Mucosa of rectum (tissue), 2 donors: ENCODE data around the gene IL6.
"Not testable (repeated sequence)": the region's sequence is repeated elsewhere in the genome, so short reads cannot be mapped to it uniquely, and the experiment has no call there.

ENCODE experiments used
- H3K27ac ChIP-seq, 2 donors: one replicate each; pipeline ENCODE4 v1.7.0; 2013; ENCODE audit warnings: inconsistent platforms in 2 of 2, low read depth in 2 of 2, low read length in 2 of 2
- H3K27me3 ChIP-seq, 2 donors: one replicate each; pipeline ENCODE4 v1.7.0; 2013; ENCODE audit warnings: low read length in 2 of 2; ENCODE audit not compliant: control insufficient read depth in 2 of 2, insufficient read depth in 2 of 2
- H3K36me3 ChIP-seq, 2 donors: one replicate each; pipeline ENCODE4 v1.7.0; 2013; ENCODE audit warnings: low read length in 2 of 2; ENCODE audit not compliant: control insufficient read depth in 2 of 2, insufficient read depth in 2 of 2
- H3K4me1 ChIP-seq, 2 donors: one replicate each; pipeline ENCODE4 v1.7.0; 2013; ENCODE audit warnings: low read length in 2 of 2, mild to moderate bottlenecking in 1 of 2; ENCODE audit not compliant: control insufficient read depth in 2 of 2, insufficient read depth in 2 of 2
- H3K4me3 ChIP-seq, 2 donors: one replicate each; pipeline ENCODE4 v1.7.0; 2013; ENCODE audit warnings: low read length in 2 of 2
- H3K9ac ChIP-seq, 2 donors: one replicate each; pipeline ENCODE4 v1.7.0; 2013; ENCODE audit warnings: low read length in 2 of 2, low read depth in 1 of 2, mild to moderate bottlenecking in 1 of 2
- H3K9me3 ChIP-seq, 2 donors: one replicate each; pipeline ENCODE4 v1.7.0; 2013; ENCODE audit warnings: low read length in 2 of 2; ENCODE audit not compliant: control insufficient read depth in 2 of 2
- donor health status: healthy.
- donor health status: Normal muscosa, but diverticular disease.

The IL6 gene

GRCh38 chr7:22726907-22727713, at the start of gene IL6:
Gene IL6 (plus strand): TSS chr7:22727200. CDS start chr7:22727263, 63 bp downstream.
- peak within 1 kb of the TSS; percentile 47 to 55 for H3K4me3 ChIP-seq
- no peaks in the 10 kb centered on the region for H3K36me3 ChIP-seq
- peak within 1 kb of the TSS; percentile 7 to 21 for H3K27ac ChIP-seq
- H3K9me3 ChIP-seq: no peaks in the 10 kb centered on the region
- peaks cover 0 to 1% of the 10 kb centered on the region in 2 donors for H3K27me3 ChIP-seq
- H3K4me1 ChIP-seq: peaks cover 0 to 4% of the 10 kb centered on the region in 2 donors
- peak within 1 kb of the TSS in 1 of 2 donors; percentile 14 for H3K9ac ChIP-seq

GRCh38 chr7:22677263-22677662, 49.7 kb upstream of the IL6 start:
- not testable (repeated sequence) for H3K9me3 ChIP-seq, H3K4me3 ChIP-seq, H3K4me1 ChIP-seq, H3K27ac ChIP-seq, H3K36me3 ChIP-seq, H3K27me3 ChIP-seq, H3K9ac ChIP-seq

- no peaks in the 10 kb centered on the region for H3K36me3 ChIP-seq
- H3K9ac ChIP-seq: no peak overlapping the region
- H3K9me3 ChIP-seq: no peaks in the 10 kb centered on the region
- H3K4me1 ChIP-seq: no peaks in the 10 kb centered on the region
- no peak overlapping the region for H3K4me3 ChIP-seq
- H3K27ac ChIP-seq: no peak overlapping the region
- peaks cover 0 to 2% of the 10 kb centered on the region in 2 donors for H3K27me3 ChIP-seq
Measured at GRCh38 chr7:22677680-22678079, 49.3 kb upstream of the IL6 start.

- Histone ChIP-seq H3K36me3 (no peaks in the 10 kb centered on the region), H3K27me3 (peaks cover 0 to 2% of the 10 kb centered on the region in 2 donors), H3K9me3 (no peaks in the 10 kb centered on the region), H3K4me3 (no peak overlapping the region), H3K4me1 (no peaks in the 10 kb centered on the region), H3K27ac (no peak overlapping the region), H3K9ac (no peak overlapping the region)
Measured at GRCh38 chr7:22680482-22680911, 46.5 kb upstream of the IL6 start.

- peaks cover 0 to 2% of the 10 kb centered on the region in 2 donors for H3K27me3 ChIP-seq
- H3K4me3 ChIP-seq: no peak overlapping the region
- H3K36me3 ChIP-seq: no peaks in the 10 kb centered on the region
- H3K27ac ChIP-seq: no peak overlapping the region
- no peak overlapping the region for H3K9ac ChIP-seq
- H3K9me3 ChIP-seq: no peaks in the 10 kb centered on the region
- no peaks in the 10 kb centered on the region for H3K4me1 ChIP-seq
Measured at GRCh38 chr7:22681312-22681711, 45.7 kb upstream of the IL6 start.

- H3K36me3 ChIP-seq: no peaks in the 10 kb centered on the region
- H3K27ac ChIP-seq: no peak overlapping the region
- H3K9ac ChIP-seq: no peak overlapping the region
- no peaks in the 10 kb centered on the region for H3K9me3 ChIP-seq
- no peak overlapping the region for H3K4me3 ChIP-seq
- peaks cover 0 to 2% of the 10 kb centered on the region in 2 donors for H3K27me3 ChIP-seq
- H3K4me1 ChIP-seq: no peaks in the 10 kb centered on the region
Measured at GRCh38 chr7:22681852-22682657, 44.9 kb upstream of the IL6 start.

- Histone ChIP-seq H3K4me3 (no peak overlapping the region), H3K27me3 (peaks cover 0 to 2% of the 10 kb centered on the region in 2 donors), H3K27ac (no peak overlapping the region), H3K9ac (no peak overlapping the region), H3K36me3 (no peaks in the 10 kb centered on the region), H3K4me1 (no peaks in the 10 kb centered on the region), H3K9me3 (no peaks in the 10 kb centered on the region)
Measured at GRCh38 chr7:22683379-22683778, 43.6 kb upstream of the IL6 start.

GRCh38 chr7:22686620-22687019, 40.4 kb upstream of the IL6 start:
- Histone ChIP-seq H3K9ac (no peak overlapping the region), H3K27me3 (no peaks in the 10 kb centered on the region), H3K27ac (no peak overlapping the region), H3K36me3 (no peaks in the 10 kb centered on the region), H3K9me3 (no peaks in the 10 kb centered on the region), H3K4me3 (no peak overlapping the region), H3K4me1 (no peaks in the 10 kb centered on the region)

GRCh38 chr7:22688084-22688483, 38.9 kb upstream of the IL6 start:
- H3K27ac ChIP-seq: no peak overlapping the region
- H3K36me3 ChIP-seq: no peaks in the 10 kb centered on the region
- H3K27me3 ChIP-seq: no peaks in the 10 kb centered on the region
- H3K9ac ChIP-seq: no peak overlapping the region
- H3K4me1 ChIP-seq: no peaks in the 10 kb centered on the region
- no peaks in the 10 kb centered on the region for H3K9me3 ChIP-seq
- H3K4me3 ChIP-seq: no peak overlapping the region

- not testable (repeated sequence) for H3K27ac ChIP-seq, H3K27me3 ChIP-seq, H3K36me3 ChIP-seq, H3K4me3 ChIP-seq, H3K9me3 ChIP-seq, H3K4me1 ChIP-seq, H3K9ac ChIP-seq
Measured at GRCh38 chr7:22688934-22689333, 38.1 kb upstream of the IL6 start.
